Stimulated activated CD4-positive, alpha-beta T cell treated with anti-CD3 and anti-CD28 coated beads, Interleukin-1b, Interleukin-23, amount 100 ng/mL, for 1 hour (primary cell): ENCODE measurements around the gene CD79A.

ENCODE experiments used
- DNase-seq, 2 donors: peaks; one replicate each; pipeline ENCODE4 v3.0.0-alpha.2; 2020; ENCODE audit warnings: low read depth in 2 of 2

Gene CD79A

GRCh38 chr19:41876847-41877832, at the start of gene CD79A:
CD79A (plus strand) TSS chr19:41877279; CDS start chr19:41877305, 26 bp downstream.
- no peak for DNase-seq

- no peak for DNase-seq
These were observed 38.9 kb upstream of the CD79A start for GRCh38 chr19:41837981-41838708.

- DNase-seq = no peak
These were observed 37.9 kb upstream of the CD79A start for GRCh38 chr19:41839211-41839610.

GRCh38 chr19:41843371-41843770, 33.7 kb upstream of the CD79A start:
- no peak for DNase-seq

GRCh38 chr19:41844601-41845000, 32.5 kb upstream of the CD79A start, which contains the start of gene LYPD4:
LYPD4 (minus strand) TSS chr19:41844683; CDS start chr19:41839285, 5,398 bp downstream.
- no peak for DNase-seq

GRCh38 chr19:41845001-41845050, 32.3 kb upstream of the CD79A start, which contains the start of gene DMRTC2:
DMRTC2 (plus strand) TSS chr19:41845042; CDS start chr19:41847429, 2,387 bp downstream.
- no peak for DNase-seq

- no peak for DNase-seq
These were observed 32.0 kb upstream of the CD79A start for GRCh38 chr19:41845051-41845590.

- DNase-seq = no peak
These were observed 29.6 kb upstream of the CD79A start for GRCh38 chr19:41847351-41848105.

GRCh38 chr19:41848666-41849065, 28.4 kb upstream of the CD79A start:
- no peak for DNase-seq

- no peak for DNase-seq
These were observed 28.0 kb upstream of the CD79A start for GRCh38 chr19:41849067-41849466.

- DNase-seq = no peak
These were observed 26.7 kb upstream of the CD79A start for GRCh38 chr19:41850381-41850780.

GRCh38 chr19:41851456-41851855, 25.6 kb upstream of the CD79A start:
- DNase-seq = no peak

GRCh38 chr19:41853344-41853743, 23.7 kb upstream of the CD79A start:
- no peak for DNase-seq

- DNase-seq = no peak
These were observed 23.3 kb upstream of the CD79A start for GRCh38 chr19:41853768-41854167.

GRCh38 chr19:41859213-41859617, 17.9 kb upstream of the CD79A start:
- no peak for DNase-seq

GRCh38 chr19:41859618-41860418, 17.3 kb upstream of the CD79A start, which contains the start of gene RPS19:
RPS19 (plus strand) TSS chr19:41860255; CDS start chr19:41860775, 520 bp downstream.
- DNase-seq = peak; percentile 96 to 98

GRCh38 chr19:41860419-41861115, 16.5 kb upstream of the CD79A start:
- DNase-seq = no peak

GRCh38 chr19:41861116-41861768, 15.8 kb upstream of the CD79A start:
- no peak for DNase-seq

GRCh38 chr19:41861846-41862245, 15.2 kb upstream of the CD79A start:
- DNase-seq = no peak

GRCh38 chr19:41862445-41862986, 14.6 kb upstream of the CD79A start:
- no peak for DNase-seq
